Glomerular visceral epithelial cell (primary cell): ENCODE results near the gene DIP2C.
"Not testable (repeated sequence)": the region's sequence is repeated elsewhere in the genome, so short reads cannot be mapped to it uniquely, and the experiment has no call there.

Experiments
- DNase-seq: peaks from one replicate; pipeline ENCODE4 v3.0.0-alpha.2; 2016; ENCODE audit errors: extremely low spot score

Gene DIP2C

GRCh38 chr10:596131-596530 lies 93.3 kb downstream of the DIP2C start:
- not testable (repeated sequence) for DNase-seq

DNA sequence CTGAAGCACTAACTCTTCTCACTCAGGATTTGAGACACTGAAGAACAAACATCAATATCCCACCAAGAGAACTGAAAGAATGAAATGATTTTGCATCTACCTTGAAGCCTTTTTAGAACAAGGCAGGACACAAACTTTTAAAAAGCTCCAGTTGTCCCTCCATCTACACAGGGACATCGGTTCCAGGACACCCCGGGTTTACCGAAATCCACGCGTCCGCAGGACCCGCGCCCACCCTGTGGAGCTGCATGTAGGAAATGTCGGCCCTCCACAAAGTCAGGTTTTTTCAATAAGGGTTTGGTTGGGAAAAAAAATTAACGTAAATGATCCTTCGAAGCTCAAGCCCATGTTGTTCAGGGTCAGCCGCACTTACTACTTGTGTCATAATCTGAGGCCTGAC lies 94.0 kb downstream of the DIP2C start:
- DNase-seq: no peak

DNA sequence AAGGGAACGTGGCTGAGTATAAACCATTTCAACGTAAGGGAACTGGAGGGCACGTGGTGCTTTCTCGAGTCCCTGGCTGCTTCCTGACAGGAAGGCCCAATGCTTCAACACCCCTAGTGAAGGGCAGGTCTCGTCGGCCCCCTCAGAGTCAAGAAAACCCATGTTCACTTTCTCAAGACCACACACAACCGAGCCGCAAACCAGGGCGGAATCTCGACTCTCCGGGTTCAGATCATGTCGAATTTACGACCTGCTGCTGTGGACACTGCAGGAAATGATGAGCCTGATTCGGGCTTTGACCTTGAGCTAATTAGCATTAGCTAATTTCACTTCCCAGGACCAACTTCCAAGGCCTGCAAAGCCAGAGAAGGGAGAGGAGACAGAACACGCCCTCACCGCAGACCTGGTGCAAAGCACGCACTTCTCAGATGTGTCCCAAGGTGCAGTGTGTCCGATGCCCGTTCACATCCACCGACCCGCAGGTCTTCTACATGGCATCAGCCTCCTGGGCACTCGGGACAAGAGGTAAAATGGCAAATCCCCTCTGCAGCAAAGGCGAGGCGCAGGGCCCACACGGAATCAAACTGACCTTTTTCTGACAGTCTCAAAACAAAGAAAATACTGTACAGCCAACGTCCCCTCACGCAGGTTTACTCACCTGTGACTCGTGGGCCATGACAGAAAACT lies 94.7 kb downstream of the DIP2C start:
- no peak for DNase-seq

DNA sequence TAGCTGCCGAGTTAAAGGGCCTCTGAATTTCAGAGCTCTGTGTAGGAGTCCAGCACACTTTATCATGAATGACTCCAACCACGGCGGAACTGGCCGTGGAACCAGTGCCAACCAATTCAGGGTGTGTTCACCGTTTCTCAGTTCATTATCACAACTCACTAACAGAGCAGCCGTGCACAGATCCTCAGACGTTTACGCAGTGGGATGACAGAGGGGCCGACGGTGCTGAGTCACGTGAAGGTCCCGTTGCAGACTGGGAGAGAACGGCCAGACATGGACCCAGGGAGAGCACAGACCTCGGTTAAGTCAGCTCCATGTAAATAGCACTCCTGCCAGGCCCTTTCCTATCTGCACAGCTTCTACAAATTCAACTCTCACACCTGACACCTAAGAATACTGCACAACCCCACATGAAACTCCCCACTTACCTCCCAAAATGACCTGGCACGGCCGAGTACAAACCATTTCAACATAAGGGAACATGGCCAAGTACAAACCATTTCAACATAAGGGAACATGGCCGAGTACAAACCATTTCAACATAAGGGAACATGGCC lies 95.5 kb downstream of the DIP2C start:
- DNase-seq: no peak

DNA sequence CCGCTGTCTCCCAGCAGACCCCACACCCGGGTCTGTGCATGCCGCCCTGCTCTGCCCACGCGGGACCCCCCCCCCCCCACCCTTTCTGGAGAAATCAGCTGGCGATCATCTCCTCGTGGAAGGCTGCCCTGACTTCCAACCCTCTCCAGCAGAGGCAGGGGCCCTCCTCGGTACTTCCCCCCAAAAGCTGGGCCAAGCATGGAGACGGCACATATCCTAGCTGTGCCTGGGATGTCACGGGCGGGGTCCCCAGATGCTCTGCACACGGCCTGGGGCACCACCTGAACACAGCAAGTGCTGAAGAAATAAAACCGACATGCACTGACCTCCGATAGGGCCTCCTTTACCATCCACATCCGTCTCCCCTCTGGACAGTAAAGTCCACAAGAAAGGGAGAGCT lies 96.0 kb downstream of the DIP2C start:
- no peak for DNase-seq

DNA sequence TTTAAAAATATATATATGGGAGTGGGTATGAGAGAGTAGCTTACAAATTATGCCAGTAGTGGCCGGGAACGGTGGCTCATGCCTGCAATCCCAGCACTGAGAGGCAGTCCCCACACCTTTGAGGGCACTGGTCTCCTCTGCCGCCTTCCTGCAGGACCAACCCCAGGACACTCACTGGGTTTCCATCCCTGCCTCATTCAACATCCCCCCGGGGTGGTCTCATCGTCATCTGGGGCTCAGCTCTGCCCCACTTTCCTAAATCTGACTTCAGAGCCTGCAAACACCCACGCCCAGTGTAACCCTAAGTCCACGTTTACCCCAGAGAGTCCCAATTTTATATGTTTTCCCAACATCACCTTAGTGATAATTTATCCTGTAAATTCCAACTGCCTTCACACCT lies 96.5 kb downstream of the DIP2C start:
- no peak for DNase-seq

- no peak for DNase-seq
Observed at GRCh38 chr10:591646-592045, 97.8 kb downstream of the DIP2C start.

- DNase-seq: no peak
Observed at GRCh38 chr10:590721-591120, 98.7 kb downstream of the DIP2C start.

GRCh38 chr10:589961-590680 lies 99.3 kb downstream of the DIP2C start:
- no peak for DNase-seq

- DNase-seq: peak; percentile 20
Observed at GRCh38 chr10:588246-589165, 101.0 kb downstream of the DIP2C start.

DNA sequence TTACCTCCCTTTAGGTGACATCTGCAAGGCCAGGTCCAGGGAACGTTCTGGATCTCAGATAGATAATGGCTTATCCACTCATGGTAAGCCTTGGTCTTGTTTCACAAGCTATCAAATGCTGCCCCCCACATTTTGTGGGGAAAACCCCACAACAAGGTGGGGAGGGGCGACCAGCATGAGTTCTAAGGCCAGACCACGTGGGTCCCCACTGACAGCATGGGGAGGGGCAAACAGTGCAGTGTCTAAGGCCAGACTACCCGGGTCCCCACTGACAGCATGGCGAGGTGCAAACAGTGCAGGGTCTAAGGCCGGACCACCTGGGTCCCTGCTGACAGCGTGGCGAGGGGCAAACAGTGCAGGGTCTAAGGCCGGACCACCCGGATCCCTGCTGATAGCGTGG lies 102.8 kb downstream of the DIP2C start:
- no peak for DNase-seq

- DNase-seq: no peak
Observed at GRCh38 chr10:586151-586550, 103.3 kb downstream of the DIP2C start.

DNA sequence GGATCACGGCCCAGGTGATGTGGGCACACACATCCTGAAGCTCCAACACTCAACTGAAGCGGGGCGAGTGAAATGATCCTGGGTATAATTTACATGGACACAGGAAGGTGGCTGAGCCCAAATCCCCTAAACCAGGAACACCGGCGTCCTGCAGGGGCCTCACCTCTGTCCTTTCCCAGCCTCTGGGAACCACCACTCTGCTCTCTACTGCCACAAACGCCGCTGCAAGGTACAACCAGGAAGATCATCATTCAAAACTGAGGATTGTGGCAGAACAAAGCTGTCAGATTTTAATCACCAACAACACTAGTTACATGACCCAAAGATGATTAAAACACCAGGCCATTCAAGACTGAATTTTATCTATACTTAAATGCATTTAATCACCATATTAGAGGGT lies 104.0 kb downstream of the DIP2C start:
- DNase-seq: no peak

DNA sequence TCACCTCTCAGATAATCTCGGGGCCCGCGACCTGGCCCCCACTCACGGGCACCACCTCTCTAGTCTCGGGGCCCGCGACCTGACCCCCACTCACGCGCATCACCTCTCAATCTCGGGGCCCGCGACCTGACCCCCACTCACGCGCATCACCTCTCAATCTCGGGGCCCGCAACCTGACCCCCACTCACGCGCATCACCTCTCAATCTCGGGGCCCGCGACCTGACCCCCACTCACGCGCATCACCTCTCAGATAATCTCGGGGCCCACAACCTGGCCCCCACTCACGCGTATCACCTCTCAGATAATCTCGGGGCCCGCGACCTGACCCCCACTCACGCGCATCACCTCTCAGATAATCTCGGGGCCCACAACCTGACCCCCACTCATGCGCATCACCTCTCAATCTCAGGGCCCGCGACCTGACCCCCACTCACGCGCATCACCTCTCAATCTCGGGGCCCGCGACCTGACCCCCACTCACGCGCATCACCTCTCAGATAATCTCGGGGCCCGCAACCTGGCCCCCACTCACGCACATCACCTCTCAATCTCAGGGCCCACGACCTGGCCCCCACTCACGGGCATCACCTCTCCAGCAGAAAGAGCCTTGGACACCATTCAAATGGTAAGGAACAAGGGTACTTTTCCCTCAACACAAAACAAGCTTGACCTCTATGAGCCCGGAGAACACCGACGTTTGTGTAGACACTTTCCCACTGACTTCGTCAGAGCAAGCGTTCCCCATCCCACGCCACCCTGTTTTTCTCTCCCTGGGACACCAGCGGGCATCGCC lies 104.8 kb downstream of the DIP2C start:
- not testable (repeated sequence) for DNase-seq

DNA sequence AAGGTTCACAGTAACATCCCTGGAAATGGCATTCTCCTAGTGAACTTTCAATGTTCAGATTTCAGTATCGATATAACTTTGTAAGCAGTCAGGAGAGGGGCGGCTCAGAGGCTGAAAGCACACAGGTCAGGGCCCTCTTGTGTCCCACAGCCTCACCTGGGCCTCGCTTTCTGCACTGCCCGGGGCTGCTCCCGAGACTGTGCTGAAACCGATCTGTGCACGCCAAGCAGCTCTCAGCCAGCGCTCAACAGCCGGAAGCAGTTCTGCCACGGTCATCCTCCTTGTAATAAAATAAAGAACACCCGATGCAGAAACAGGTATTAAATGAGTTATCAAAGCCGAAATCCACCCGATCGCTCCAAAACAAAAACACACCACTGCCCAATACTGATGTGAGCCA lies 106.0 kb downstream of the DIP2C start:
- no peak for DNase-seq

- DNase-seq: no peak
Observed at GRCh38 chr10:581776-582330, 107.6 kb downstream of the DIP2C start.

- DNase-seq: peak; percentile 54
Observed at GRCh38 chr10:580778-581177, 108.7 kb downstream of the DIP2C start.

- peak; percentile 70 for DNase-seq
Observed at GRCh38 chr10:576130-576465, 113.4 kb downstream of the DIP2C start.

DNA sequence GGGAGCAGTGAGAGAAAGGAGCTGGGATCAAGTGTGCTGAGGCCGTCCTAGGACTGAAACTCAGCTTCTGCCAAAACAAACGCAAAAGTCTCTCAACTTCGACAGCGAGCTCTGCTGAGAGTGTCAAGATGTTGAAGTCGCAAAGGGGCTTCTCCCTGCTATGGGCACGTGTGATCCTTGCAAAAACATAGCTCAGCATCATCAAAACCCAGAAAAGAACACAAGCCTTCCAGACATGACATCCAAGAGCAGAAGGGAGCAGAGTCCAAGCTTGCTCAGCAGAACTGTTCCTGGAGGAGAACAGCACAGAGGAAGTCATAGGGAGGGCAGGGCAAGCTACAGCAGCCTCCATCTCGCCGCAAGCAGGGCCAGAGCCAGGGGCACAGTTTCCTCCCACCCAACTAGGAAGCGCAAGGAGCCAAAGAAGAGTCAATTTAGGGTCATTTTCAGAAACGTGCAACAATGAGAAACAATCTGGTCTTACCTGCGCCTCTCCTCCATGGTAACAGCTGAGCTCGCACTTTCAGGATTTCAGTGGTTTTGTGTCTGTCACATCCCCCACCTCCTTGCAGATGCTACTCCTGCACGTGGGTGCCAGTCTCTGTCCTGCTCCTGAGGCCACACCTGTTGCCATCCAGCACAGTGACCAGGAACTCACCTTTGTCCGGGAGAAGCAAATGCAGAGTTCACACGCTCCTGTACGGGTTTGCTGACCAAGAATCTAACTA lies 113.9 kb downstream of the DIP2C start:
- no peak for DNase-seq

DNA sequence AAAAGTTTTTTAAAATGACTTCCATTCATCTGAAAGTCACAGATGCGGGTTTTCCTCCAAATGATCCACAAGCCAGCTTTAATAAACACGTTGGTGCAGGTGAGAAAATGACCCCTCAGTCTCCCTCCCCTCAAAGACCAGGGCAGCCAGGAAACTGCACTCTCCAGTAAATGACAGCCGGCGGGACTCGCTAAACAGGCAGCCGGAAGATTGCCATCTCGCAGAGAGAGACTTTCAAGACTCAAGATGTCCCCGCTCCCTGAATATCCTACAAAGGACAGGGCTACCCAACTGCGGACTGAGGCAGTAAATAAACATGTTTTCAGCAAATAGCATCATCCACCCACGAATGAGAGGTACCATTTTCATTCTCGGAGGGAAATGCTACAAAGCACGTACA lies 116.8 kb downstream of the DIP2C start:
- no peak for DNase-seq
